OCI-LY3 (cell line): ENCODE data around the gene TMCC3.

ENCODE experiments used
- EZH2phosphoT487 ChIP-seq: fragments of 200-600 bp; shearing (Covaris generic); IDR thresholded peaks from 2 replicates; pipeline ENCODE4 v1.6.1; 2018; ENCODE audit warnings: antibody characterized with exemption, mixed run types, low read depth
- TF ChIP-seq, protein P1 (sequence below): fragments of 200-600, 300-600 bp; sonication (generic); IDR thresholded peaks from 2 replicates; pipeline ENCODE4 v1.5.1; 2014; ENCODE audit warnings: antibody characterized with exemption, low read length, low read depth

DNA sequence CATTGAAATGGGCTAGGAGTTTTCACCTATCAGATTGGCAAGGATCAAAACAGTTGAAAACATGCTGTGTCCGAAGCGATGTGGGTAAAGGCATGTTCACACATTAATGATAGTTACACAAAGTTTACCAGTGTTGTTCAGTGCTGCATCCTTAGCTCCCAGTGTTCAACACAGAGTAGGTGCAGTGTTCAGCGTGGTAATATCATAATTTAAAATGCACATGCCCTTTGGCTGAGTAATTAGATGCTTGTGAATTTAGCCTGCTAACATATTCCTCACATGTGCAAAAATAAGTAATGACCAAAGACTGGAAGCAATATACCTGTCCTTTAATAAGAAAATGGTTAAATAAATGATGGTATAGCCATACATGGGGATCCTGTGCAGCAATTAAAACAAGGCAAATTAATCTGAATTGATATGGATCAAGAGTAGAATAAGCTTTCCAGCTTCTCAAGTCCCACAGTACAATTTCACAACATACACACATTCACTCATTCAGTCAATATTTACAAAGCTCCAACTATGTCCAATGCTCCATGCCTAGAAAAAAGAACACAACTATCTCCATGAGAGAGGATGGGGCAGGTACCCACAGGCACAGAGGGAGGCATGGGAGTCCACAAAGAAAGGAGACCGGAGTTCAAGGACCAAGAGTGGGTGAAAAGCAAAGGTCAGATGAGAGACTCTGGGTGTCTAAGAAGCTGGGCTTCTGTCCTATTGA, 12.8 kb downstream of the TMCC3 start:
- TF ChIP-seq, protein P1, sequence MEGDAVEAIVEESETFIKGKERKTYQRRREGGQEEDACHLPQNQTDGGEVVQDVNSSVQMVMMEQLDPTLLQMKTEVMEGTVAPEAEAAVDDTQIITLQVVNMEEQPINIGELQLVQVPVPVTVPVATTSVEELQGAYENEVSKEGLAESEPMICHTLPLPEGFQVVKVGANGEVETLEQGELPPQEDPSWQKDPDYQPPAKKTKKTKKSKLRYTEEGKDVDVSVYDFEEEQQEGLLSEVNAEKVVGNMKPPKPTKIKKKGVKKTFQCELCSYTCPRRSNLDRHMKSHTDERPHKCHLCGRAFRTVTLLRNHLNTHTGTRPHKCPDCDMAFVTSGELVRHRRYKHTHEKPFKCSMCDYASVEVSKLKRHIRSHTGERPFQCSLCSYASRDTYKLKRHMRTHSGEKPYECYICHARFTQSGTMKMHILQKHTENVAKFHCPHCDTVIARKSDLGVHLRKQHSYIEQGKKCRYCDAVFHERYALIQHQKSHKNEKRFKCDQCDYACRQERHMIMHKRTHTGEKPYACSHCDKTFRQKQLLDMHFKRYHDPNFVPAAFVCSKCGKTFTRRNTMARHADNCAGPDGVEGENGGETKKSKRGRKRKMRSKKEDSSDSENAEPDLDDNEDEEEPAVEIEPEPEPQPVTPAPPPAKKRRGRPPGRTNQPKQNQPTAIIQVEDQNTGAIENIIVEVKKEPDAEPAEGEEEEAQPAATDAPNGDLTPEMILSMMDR, result no peak
- no peak for TF ChIP-seq EZH2phosphoT487
